Type B pancreatic cell (in vitro differentiated cells): Measurements from ENCODE around the gene CAMK2A. TPM values are rescaled to one million over a fixed set of nuclear protein-coding genes. Genes with fewer than 3 reads are reported as not detected.

ENCODE experiments used
- DNase-seq: peaks from one replicate; pipeline ENCODE4 v3.0.0; 2021; ENCODE audit warnings: mixed read lengths; ENCODE audit not compliant: unreplicated experiment; ENCODE audit errors: extremely low spot score
- H3K27ac Mint-ChIP-seq: 2 replicates; pipeline ENCODE4 v1.8.0; 2021; ENCODE audit warnings: mild to moderate bottlenecking, mixed read lengths
- H3K27me3 Mint-ChIP-seq: 2 replicates; pipeline ENCODE4 v1.8.0; 2021; ENCODE audit warnings: mixed read lengths
- H3K36me3 Mint-ChIP-seq: 2 replicates; pipeline ENCODE4 v1.8.0; 2021; ENCODE audit warnings: mixed read lengths
- H3K4me1 Mint-ChIP-seq: one replicate; pipeline ENCODE4 v1.8.0; 2021; ENCODE audit warnings: mixed read lengths; ENCODE audit not compliant: unreplicated experiment
- H3K4me3 Mint-ChIP-seq: 2 replicates; pipeline ENCODE4 v1.8.0; 2021; ENCODE audit warnings: mild to moderate bottlenecking, mixed read lengths
- H3K9me3 Mint-ChIP-seq: 2 replicates; pipeline ENCODE4 v1.8.0; 2021; ENCODE audit warnings: mixed read lengths
- total RNA-seq: library from RNA; stranded (reverse); gene quantifications from 2 replicates; pipeline ENCODE4 v1.2.1, GENCODE V29; 2021; ENCODE audit warnings: low replicate concordance
- TF ChIP-seq, protein P1 (sequence below): fragments of 200-600 bp; sonication (generic); conservative IDR thresholded peaks from 2 replicates; pipeline ENCODE4 v1.5.0; 2021; ENCODE audit warnings: antibody characterized with exemption, mild to moderate bottlenecking

The CAMK2A gene
- total RNA-seq, 1 donor from 2014 or later, result 3.7 TPM

DNA sequence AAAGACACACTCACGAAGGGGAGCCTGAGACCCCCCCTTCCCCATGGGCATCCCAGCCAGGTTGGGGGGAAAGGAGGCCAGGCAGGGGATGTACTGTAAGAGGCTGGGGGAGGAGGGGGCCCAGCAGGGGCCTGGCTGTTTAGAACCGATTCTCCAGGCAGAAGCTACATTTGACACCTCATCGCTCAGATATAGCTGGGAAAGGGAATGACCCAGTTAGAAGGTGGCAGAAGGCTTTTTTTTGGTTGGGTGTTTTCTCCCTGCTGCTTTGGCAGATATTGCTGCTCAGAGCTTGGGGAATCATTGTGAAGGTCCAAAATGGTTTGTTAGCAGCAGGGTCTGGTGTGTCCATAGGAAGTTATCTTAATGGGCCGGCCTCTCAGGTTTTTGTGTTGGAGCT is 117.0 kb downstream of the CAMK2A start:
- H3K27me3 Mint-ChIP-seq, result peaks cover 36% of the 10 kb centered on the region
- no peaks in the 10 kb centered on the region for H3K36me3 Mint-ChIP-seq
- no peak overlapping the region for H3K4me3 Mint-ChIP-seq
- no peak overlapping the region for H3K27ac Mint-ChIP-seq
- peaks cover 27% of the 10 kb centered on the region for H3K4me1 Mint-ChIP-seq
- H3K9me3 Mint-ChIP-seq, result no peaks in the 10 kb centered on the region
- TF ChIP-seq, protein P1, sequence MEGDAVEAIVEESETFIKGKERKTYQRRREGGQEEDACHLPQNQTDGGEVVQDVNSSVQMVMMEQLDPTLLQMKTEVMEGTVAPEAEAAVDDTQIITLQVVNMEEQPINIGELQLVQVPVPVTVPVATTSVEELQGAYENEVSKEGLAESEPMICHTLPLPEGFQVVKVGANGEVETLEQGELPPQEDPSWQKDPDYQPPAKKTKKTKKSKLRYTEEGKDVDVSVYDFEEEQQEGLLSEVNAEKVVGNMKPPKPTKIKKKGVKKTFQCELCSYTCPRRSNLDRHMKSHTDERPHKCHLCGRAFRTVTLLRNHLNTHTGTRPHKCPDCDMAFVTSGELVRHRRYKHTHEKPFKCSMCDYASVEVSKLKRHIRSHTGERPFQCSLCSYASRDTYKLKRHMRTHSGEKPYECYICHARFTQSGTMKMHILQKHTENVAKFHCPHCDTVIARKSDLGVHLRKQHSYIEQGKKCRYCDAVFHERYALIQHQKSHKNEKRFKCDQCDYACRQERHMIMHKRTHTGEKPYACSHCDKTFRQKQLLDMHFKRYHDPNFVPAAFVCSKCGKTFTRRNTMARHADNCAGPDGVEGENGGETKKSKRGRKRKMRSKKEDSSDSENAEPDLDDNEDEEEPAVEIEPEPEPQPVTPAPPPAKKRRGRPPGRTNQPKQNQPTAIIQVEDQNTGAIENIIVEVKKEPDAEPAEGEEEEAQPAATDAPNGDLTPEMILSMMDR, result no peak
- DNase-seq, result no peak

DNA sequence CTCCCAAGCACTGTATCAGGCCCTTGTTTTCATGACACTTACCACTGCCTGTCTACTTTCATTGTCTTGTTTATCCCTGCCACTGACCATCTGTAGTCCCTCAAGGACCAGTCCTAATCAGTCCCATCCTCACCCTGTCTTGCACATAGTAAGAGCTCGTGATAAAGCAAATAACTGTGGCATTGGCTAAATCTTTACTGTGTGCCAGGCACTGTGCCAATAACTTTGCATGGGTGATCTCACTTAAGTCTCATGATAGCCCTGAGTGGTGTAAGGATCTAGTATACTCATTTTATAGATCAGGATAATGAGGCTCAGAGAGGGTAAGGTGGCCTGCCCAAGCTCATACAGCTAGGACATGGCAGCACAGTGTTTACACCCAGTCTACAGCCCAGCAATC is 117.4 kb downstream of the CAMK2A start:
- Mint-ChIP-seq H3K4me1 (peaks cover 30% of the 10 kb centered on the region), H3K27ac (no peak overlapping the region), H3K27me3 (peaks cover 39% of the 10 kb centered on the region), H3K9me3 (no peaks in the 10 kb centered on the region), H3K36me3 (no peaks in the 10 kb centered on the region), H3K4me3 (no peak overlapping the region)
- no peak for DNase-seq
- TF ChIP-seq, protein P1, result no peak

Other genes starting within 250 kb of the CAMK2A start
- 1.6 and 4.0 TPM in 2 replicates for gene CSF1R, start 203.2 kb downstream of the CAMK2A start, total RNA-seq
- gene PDGFRB, start 133.9 kb downstream of the CAMK2A start, total RNA-seq, result 3.3 and 74.8 TPM in 2 replicates
- 5.0 and 13.4 TPM in 2 replicates for gene CDX1, start 123.0 kb downstream of the CAMK2A start, total RNA-seq
- 0.10 and 0.38 TPM in 2 replicates for gene SLC6A7, start 99.7 kb downstream of the CAMK2A start, total RNA-seq
- 1.4 and 4.6 TPM in 2 replicates for gene ARSI, start 13.1 kb upstream of the CAMK2A start, total RNA-seq
- 42.6 and 65.3 TPM in 2 replicates for gene TCOF1, start 67.9 kb upstream of the CAMK2A start, total RNA-seq
- gene CD74, start 123.1 kb upstream of the CAMK2A start, total RNA-seq, result 24.9 and 37.2 TPM in 2 replicates
- 2,469 and 2,543 TPM in 2 replicates for gene RPS14, start 160.0 kb upstream of the CAMK2A start, total RNA-seq
- 96.5 and 101 TPM in 2 replicates for gene NDST1, start 218.4 kb upstream of the CAMK2A start, total RNA-seq